ENCODE data around the gene GMPR2. TPM values are rescaled to one million over a fixed set of nuclear protein-coding genes. Genes with fewer than 3 reads are reported as not detected.

Gene GMPR2
- total RNA-seq, 1 donor from 2014 or later: 37.5 TPM

GRCh38 chr14:24280797-24281460 is 48.2 kb downstream of the GMPR2 start:
- no peak overlapping the region for H3K27ac ChIP-seq
- no peaks in the 10 kb centered on the region for H3K27me3 ChIP-seq
- H3K9me3 ChIP-seq: no peaks in the 10 kb centered on the region
- no peak overlapping the region for H3K4me3 ChIP-seq
- no peak for TF ChIP-seq CTCF (IDR thresholded peaks at IDR 0.05)
- H3K4me1 ChIP-seq: no peaks in the 10 kb centered on the region
- no peak for DNase-seq (ENCODE audit: low spot score in 2 of 2)
- H3K36me3 ChIP-seq: no peaks in the 10 kb centered on the region
- intact Hi-C loops (cut with DNase I): no loop called here

DNA sequence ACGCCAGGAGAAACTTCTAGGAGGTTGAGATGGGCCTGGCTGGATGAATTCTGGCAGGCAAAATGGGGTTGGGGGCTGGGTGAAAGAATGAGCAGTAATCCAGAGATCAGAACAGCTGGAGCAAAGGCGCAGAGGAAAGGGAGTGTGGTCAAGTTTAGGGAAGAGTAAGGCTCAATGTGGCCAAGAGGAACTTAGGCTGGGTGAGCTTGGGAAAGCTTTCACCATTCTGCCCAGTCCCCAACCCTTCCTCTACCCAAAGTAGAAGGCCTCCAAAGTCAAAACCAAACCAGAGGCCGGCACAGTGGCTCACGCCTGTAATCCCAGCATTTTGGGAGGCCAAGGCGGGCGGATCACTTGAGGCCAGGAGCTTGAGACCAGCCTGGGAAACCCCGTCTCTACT is 48.9 kb downstream of the GMPR2 start:
- no peaks in the 10 kb centered on the region for H3K4me1 ChIP-seq
- H3K36me3 ChIP-seq: no peaks in the 10 kb centered on the region
- intact Hi-C loops (cut with DNase I): no loop called here
- H3K27me3 ChIP-seq: no peaks in the 10 kb centered on the region
- no peak for TF ChIP-seq CTCF (IDR thresholded peaks at IDR 0.05)
- H3K27ac ChIP-seq: no peak overlapping the region
- no peaks in the 10 kb centered on the region for H3K9me3 ChIP-seq
- DNase-seq (ENCODE audit: low spot score in 2 of 2): no peak
- H3K4me3 ChIP-seq: no peak overlapping the region

DNA sequence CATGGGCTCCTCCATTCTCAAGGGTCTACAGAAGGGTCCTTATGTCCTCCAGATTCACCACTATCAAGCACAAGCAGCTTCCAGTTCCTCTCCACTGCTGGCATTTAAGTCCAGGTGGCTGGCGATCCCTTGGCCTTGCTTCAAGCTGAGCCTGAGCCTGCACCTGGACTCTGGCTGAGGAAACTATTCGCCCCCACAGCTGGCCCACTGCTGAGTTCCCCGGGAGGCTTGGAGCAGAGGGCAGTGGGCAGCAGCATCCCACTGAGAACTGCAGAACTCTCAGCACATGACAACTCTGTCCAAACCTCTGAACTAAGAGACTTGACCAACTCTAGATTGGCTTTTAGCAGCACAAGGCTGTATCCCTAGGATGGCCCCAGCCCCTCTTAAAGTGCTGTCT is 50.0 kb downstream of the GMPR2 start:
- DNase-seq (ENCODE audit: low spot score in 2 of 2): no peak
- Histone ChIP-seq H3K27me3 (no peaks in the 10 kb centered on the region), H3K4me1 (no peaks in the 10 kb centered on the region), H3K4me3 (no peak overlapping the region), H3K9me3 (no peaks in the 10 kb centered on the region), H3K27ac (no peak overlapping the region), H3K36me3 (no peaks in the 10 kb centered on the region)
- TF ChIP-seq CTCF (IDR thresholded peaks at IDR 0.05): no peak
- intact Hi-C loops (cut with DNase I): no loop called here

DNA sequence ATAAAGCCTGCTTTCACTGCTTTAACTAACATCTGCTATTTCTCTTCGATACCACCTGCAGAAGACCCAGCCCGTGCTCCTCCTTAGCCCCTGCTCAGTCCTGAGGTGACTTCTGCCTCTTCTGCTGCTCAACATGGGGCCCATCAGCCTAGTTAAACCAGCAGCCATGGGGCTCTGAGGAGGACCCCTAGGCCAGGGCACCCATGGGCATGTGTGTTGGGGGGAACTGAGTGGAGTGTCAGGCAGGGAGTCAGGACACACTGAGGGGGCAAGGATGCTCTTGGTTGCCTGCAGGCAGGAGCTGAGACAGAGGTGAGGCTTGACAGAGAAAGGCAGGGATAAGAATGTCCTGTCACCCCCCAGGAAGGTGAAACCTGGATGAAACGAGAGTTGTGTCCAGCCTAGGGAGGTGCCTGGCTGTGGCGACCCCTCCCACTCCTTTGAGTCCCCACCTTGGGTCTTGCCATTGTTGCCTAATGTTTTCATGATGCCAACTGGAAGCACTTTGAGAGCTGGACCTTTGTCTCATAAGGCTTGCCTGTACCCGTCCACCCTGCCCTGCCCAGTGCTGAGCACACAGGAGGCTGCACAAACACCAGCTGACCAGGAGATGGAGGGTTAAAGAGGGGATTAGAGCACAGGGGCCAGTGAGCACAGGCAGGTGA is 51.2 kb downstream of the GMPR2 start:
- Histone ChIP-seq H3K36me3 (no peaks in the 10 kb centered on the region), H3K9me3 (no peaks in the 10 kb centered on the region), H3K4me1 (no peaks in the 10 kb centered on the region), H3K27ac (no peak overlapping the region), H3K27me3 (no peaks in the 10 kb centered on the region), H3K4me3 (no peak overlapping the region)
- DNase-seq (ENCODE audit: low spot score in 2 of 2): no peak
- no peak for TF ChIP-seq CTCF (IDR thresholded peaks at IDR 0.05)
- intact Hi-C loops (cut with DNase I): no loop called here

GRCh38 chr14:24284501-24285035 is 51.8 kb downstream of the GMPR2 start:
- no peak for TF ChIP-seq CTCF (IDR thresholded peaks at IDR 0.05)
- no peaks in the 10 kb centered on the region for H3K9me3 ChIP-seq
- no peak overlapping the region for H3K4me3 ChIP-seq
- intact Hi-C loops (cut with DNase I): no loop called here
- peaks cover 0 to 2% of the 10 kb centered on the region in 2 donors for H3K36me3 ChIP-seq
- no peaks in the 10 kb centered on the region for H3K4me1 ChIP-seq
- H3K27ac ChIP-seq: no peak overlapping the region
- no peak for DNase-seq (ENCODE audit: low spot score in 2 of 2)
- H3K27me3 ChIP-seq: no peaks in the 10 kb centered on the region
